GM12873 (cell line): ENCODE measurements around the gene ALK.
A peak's percentile ranks its signal among the peaks of the same experiment; 100 is the strongest.

Source experiments
- CTCF ChIP-seq: IDR thresholded peaks from 2 replicates; pipeline ENCODE4 v1.5.1; 2012; ENCODE audit warnings: low read depth, mild to moderate bottlenecking, moderate library complexity, low read length, control low read depth; ENCODE audit not compliant: insufficient read depth; ENCODE audit errors: missing control alignments

ALK gene

DNA sequence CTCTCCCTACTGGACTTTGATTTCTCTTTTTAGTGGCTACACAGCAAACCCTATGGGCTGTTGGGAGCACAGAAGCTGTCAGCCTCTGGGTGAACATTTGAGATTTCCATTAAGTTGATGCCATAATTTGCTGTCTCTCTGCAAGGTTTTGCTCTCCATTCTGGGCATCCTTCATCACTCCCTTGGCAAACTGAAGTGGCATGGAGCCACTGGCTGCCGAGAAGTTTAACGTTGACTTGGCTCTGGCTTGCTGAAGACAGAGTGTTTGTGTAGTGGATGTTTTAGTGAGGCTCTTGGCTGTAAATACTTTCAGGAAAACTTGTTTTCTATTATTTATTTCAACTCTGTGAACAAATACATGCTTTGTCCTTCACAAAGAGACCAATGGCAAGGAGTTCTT, 91.5 kb downstream of the ALK start:
- no peak for TF ChIP-seq CTCF

DNA sequence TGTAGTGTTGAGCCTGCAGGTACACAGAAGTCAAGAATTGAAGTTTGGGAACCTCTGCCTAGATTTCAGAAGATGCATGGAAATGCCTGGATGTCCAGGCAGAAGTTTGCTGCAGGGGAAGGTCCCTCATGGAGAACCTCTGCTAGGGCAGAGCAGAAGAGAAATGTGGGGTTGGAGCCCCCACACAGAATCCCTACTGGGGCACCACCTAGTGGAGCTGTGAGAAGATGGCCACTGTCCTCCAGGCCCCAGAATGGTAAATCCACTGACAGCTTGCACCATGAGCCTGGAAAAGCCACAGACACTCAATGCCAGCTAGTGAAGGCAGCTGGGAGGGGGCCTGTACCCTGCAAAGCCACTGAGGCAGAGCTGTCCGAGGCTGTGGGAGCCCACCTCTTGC, 97.2 kb downstream of the ALK start:
- peak; percentile 10 for TF ChIP-seq CTCF

DNA sequence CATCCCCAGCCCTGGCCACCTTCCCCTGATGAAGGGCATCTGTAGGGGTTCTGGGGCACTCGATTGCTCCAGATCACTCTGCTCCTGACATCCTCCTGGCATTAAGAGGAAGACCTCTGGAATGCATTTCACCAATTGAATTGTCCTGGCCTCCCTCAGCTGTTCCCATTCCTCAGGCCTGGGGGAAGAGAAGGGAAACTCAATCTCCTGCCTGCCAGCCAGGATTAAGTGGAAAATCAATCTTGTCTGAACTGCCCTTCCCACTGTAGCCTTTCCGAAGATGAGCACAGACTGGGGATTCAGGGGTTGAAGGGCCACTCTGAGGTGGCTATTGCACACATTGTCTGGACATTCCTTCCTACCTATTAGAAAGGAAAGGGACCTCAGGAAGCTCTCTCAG, 99.8 kb downstream of the ALK start:
- TF ChIP-seq CTCF: no peak

DNA sequence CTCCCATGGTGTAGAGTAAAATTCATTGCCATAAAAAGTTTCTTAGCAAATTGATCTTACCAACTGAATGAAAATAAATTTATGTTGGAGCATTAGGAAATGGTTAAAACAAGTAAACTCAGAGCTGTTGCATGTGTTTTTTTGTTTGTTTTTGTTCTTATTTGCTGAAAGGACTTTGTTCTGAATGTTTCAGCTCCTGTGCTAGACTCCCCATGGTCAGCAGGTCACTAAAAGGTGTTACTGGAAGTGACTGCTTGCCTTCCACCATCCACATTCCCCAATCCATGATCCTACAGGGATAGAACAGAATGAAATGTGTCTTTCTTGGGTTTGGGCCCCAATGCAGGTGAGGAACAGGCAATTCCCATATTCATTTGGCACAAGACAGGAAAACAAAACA, 101.8 kb downstream of the ALK start:
- TF ChIP-seq CTCF: no peak

GRCh38 chr2:29817801-29818680, 103.3 kb downstream of the ALK start:
- TF ChIP-seq CTCF: no peak

DNA sequence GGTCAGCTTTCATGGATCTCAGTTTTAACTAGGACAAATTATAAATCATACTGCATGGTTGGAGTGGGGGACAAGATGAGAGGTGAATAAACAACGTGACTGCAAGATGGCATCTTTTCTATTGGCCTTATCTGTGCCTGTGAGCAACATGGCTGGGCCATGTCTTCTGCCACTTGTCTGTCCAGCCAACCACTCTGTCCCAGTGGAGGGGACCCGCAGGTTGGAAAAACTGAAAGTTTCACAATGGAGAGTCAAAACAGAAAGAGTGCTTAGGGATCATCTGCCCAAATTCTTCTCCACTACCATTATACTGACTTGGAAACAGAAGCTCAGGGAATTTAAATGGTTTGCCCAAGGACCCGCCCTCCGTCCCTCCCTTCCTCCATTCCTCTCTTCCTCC, 104.1 kb downstream of the ALK start:
- TF ChIP-seq CTCF: no peak

DNA sequence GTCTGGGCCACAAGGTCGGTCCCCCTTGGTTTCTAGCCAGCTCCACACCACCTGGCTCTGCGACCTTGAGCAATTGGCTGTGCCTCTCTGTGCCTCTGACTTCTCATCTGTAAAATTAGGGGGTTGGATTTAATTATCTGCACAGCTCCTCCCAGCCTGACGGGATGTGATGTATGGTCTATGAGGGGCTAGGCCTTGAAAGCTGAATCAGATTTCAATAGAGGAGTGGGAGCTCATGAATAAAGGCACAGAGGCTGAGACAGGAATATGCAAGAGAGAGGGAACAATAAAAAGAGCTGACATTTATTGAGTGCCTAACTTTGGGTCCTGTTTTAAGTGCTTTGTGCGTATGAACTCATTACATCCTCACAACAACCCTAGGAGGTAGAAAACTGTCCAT, 104.7 kb downstream of the ALK start:
- TF ChIP-seq CTCF: no peak
